GM19395 (cell line): ENCODE data around the gene SMIM38.

Experiments used
- ATAC-seq: cut with Tn5 transposase; IDR thresholded peaks from one replicate; pipeline ENCODE4 v1.9.1; 2021; ENCODE audit warnings: mild to moderate bottlenecking, moderate library complexity; ENCODE audit not compliant: unreplicated experiment

The SMIM38 gene

DNA sequence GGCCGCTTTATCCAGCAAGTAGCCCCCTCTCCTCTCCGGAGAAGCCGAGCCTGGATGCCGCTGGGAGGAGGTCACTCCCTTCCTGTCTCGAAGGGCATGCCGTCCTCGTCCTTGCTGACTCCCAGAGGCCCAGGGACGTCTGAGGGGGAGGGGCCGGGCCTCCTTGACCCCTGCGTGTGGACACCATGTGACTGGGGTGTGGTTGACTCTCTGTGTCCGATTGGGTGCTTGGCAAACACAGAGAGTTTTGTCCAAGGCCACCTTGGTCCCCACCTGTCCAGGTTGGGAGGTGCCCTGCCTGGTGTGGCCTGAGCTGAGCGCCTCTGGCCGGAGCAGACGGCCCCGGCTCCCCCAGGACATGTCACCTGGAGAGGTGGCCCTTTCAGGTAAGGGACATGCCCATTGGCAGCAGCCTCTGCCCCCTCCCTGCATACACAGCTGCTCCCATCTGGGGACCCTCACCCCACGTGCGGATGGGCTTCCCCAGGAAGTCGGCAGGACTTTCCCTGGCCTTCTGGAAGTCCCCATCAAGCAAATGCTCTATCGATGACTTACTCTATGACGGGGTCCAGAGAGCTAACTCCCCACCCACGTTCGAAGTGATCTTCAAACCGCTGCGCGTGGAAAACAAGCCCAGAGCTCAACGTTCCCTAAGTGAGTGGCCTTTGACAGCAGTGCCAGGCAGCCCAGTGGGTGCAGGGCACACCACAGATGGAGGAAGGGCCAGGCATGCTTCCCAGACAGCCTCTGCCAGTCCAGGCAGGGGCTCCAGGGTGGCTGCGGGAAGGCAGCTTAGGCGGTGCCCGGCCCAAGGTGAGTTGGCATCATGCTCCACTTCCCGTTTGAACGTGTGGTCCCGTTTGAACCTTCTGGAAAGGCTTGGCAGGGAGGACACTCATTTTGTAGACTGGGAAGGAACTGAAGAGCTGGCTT lies at the start of gene SMIM38:
TSS of gene SMIM38 (plus strand) at position 634 of the 933 bp plus-strand sequence. CDS start 1,912 bp downstream, outside the sequence.
- no peak for ATAC-seq

DNA sequence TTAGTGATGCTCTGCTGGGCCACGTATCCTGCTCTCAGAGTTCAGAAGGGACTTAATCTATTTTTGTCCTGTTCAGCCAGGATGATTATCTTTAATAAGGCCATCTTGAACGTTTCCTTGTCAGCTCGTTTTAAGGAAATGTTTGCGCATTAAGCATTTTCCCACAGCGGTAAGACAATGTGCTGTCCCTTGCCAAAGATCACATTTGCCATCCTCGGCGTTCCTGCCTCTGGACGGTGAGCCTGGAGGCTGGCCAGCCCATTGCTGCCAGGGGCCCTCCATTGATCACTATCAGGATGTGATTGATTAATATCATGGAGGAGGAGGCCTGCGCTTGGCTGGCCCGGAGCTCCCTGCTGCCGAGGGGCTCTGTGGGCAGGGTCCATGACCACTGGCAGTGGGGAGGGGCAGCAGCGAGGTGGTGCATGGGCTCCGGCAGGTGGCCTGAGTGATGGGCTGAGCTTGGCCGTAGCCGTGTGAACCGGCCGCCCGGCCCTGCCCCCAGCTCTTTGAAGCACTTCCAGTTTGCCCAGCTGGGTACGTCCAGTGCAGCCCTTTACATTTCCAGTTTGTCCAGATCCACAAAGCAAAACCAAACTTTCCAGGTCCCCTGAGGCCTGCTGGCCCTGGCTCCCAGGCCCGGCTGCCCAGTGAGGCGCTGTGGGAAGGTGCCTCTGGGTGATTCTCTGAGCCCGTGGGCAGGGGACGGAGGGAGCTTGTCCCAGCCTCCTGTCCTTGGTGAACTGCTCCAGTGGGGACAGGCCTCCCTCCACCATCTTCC lies 49.5 kb upstream of the SMIM38 start:
- no peak for ATAC-seq

DNA sequence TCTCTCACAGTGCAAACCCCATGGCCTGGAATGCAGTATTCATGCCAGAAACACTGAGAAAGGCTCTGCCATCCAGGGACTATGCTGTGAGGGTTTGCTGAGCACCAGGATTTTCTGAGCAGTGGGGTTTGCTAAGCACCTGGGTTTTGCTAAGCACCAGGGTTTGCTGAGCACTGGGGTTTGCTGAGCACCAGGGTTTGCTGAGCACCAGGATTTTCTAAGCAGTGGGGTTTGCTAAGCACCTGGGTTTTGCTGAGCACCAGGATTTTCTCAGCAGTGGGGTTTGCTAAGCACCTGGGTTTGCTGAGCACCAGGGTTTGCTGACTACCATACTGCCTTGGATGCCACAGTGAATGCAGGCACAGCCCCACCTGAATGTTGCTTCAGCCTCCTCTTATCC lies 48.3 kb upstream of the SMIM38 start:
- ATAC-seq, result no peak

DNA sequence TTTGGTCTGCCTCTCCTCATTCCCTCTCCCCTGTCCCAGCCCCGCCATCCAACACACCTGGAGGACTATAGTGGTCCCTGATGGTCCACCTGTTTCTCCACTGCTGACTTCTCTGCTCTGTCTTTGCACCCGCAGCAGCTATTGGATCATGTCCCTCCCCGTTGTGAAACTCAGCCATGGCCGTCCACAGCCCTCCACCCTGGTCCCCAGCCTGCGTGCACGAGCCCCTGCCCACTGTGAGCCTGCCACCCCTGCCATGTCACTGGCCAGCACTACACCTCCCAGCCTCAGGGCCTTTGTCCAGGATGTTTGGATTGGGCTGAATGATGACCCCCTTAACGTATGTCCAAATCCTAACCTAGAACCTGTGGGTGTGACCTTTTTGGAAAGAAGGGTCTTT lies 47.7 kb upstream of the SMIM38 start:
- no peak for ATAC-seq

DNA sequence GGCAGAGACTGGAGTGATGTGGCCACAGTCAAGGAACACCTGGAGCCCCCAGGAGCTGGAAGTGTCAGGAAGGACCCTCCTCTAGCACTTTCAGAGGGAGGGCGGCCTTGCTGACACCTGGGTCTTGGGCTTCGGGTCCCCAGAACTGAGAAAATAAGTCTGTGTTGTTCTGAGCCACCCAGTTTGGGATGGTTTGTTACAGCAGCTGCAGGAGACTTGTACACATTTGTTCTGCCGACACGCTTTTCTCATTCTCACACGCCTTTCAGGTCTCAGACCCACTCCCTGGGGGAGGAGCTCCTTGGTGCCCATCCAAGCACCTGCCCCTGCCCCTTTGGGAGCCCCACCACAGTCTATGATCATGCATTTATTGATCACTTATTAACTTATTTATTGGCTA lies 47.2 kb upstream of the SMIM38 start:
- ATAC-seq, result no peak

DNA sequence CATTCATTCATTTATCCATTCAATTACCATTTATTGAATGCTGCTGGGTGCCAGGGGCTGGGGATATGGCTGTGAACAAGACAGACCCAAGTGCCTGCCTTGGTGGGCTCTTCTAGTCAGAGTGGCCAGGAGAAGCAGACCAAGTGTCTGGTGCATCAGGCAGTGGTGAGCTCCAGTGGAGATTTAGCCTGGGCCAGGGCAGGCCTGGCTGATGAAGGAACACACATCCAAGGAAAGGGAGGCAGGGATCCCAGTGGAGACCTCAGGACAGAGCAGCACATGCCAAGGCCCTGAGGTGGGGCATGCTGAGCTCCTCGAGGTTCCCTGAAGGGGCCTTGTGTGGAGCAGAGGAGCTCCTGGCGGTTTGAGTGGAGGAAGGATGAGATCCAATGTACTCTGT lies 46.6 kb upstream of the SMIM38 start:
- no peak for ATAC-seq

DNA sequence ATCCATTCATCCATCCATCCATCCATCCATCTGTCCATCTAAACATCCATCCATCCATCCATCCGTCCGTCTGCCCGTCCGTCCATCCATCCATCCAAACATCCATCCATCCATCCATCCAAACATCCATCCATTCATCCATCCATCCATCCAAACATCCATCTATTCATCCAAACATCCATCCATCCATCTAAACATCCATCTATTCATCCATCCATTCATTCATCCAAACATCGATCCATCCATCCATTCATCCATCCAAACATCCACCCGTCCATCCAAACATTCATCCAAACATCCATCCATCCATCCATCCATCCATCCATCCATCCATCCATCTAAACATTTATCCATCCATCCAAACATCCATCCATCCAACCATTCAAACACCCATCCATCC lies 45.3 kb upstream of the SMIM38 start:
- no peak for ATAC-seq

DNA sequence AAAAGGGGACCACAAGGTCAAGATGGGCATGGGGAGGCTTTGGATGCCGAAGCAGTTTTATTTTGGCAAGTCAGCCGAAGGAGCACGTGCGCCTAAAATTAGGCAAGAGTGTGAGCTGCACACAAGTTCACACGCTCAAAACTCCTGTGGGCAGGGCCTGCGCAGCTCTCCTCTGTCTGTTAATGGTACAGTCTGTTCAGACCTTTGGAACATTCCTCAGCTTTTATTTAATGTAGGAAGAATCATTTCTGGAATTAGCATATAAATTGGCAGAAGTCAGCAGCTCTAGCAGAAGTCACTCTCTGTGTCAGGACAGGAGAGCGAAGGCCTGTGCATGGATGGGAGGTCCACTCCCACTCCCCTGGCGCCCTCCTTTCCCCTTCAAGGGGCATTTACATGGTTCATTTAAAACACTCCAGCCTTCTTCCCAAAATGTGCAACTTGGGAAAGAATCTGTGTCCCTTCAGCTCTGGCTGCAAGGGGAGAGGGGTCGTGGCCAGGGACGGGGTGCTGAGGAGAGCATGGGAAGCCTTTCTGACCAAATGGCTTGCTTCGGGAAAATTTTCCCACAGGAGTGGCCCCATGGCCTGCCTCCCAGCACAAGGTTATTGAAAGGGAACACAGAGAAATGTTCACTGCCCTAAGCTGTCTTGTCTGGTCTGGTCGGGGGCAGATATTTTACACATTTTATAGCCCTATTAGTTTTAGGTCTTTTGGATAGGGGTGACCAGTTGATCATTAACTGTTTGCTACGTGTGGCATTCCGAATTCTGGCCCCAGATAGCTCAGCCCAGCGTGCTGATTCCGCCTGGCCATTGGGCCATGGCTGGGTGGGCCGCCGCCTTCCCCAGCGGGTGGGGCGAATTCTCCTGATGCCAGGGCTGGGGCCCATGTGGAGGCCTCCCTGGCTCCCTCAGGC lies 43.9 kb upstream of the SMIM38 start:
- no peak for ATAC-seq

DNA sequence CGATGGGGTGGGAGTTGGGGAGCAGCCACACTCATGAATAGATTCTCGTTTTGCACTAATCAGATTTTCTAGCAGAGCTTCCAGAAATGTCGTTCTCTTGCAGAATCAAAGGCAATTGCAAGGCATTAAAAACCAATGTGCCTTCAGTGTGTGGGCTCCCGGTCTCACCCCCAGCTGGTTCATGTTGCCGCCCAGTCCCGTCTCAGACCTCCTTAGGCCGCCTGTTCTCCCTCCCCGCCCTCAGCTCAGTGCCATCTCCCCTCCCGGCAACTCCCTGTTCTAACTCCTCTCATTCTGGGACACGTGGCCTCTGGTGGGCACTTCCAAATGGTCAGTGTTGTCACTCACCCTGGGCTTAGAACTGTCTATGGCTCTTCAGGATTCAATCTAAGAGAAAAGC lies 42.5 kb upstream of the SMIM38 start:
- no peak for ATAC-seq

DNA sequence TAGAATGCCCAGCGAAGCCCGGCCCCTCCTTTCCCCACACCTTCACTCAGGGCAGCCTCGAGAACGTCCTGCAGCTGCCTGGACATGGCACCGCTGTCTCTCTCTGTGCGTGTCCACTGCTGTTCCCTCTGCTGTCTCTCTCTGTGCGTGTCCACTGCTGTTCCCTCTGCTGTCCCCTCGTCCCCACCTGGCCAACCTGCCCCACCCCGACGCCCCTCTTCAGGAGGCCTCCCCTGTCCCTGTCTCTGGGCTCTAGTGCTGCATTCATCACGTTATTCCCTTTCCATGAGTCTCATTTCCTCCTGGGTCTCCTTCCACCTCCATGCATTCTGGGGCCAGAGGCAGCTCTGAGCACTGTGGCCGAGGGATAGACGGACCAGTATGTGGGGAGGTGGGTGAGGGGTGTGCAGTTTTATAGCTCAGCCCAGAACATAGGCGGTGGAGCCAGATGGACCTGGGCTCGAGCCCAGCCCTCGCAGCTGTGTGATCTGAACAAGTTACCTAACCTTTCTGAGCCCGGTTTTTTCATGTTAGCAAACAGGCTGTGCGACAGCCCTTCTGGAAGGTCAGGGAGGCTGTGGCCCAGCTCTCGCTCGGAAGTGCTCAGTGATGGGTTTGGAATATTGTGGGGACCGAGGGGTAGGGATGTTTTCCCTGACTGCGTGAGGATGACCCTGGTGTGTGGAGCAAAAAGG lies 41.9 kb upstream of the SMIM38 start:
- ATAC-seq, result no peak

DNA sequence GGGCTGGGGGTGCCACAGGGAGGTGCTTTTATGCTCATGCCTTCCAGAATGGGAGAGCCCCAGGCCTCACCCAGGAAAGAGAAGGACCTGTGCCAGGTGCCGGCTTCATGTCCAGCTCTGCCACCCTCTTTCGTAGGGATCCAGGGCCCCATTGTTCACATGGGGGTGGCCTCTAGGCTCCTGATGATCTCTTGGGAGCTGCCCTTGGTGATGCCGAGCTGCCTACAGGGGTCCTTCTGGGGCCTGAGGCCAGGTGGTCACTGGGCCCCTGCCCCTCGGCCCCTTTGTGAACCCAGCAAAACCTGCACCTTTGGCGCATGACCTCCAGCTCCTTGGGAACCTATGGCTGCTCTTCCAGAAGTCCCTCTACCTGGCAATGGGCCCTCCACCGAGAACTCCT lies 41.4 kb upstream of the SMIM38 start:
- ATAC-seq, result no peak

DNA sequence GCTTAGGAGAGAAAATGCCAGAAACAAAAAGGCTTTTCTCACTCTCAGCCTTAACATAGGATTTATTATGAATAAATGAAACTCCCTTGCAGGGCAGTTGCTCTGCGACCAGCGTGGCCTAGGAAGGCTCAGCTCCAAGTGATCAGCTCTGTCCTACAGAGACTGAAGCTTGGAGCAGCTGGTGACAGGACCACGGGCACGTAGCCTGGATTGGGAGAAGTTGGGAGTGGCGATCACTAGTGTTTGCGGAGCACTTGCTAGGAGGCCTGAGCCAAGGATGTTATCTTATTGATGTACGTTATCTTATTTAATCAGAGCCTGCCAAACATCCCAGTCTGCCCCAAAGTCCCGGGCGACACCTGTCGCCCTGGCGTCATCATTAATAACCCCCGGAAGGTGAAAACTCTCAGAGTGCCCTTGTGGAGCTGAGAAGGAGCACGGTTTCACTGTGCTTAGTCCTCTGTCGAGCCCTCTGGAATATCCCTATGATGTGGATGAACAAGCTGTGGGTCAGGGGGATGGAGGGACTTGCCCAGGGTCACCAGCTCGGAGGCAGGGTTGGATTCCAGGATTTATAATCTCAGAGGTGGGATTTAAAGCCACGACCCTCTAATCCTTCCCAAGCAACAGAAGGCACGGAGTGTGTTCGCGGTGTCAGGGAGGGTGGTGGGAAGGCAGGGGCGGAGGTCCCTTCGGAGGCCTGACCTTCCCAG lies 40.8 kb upstream of the SMIM38 start:
- ATAC-seq, result no peak

DNA sequence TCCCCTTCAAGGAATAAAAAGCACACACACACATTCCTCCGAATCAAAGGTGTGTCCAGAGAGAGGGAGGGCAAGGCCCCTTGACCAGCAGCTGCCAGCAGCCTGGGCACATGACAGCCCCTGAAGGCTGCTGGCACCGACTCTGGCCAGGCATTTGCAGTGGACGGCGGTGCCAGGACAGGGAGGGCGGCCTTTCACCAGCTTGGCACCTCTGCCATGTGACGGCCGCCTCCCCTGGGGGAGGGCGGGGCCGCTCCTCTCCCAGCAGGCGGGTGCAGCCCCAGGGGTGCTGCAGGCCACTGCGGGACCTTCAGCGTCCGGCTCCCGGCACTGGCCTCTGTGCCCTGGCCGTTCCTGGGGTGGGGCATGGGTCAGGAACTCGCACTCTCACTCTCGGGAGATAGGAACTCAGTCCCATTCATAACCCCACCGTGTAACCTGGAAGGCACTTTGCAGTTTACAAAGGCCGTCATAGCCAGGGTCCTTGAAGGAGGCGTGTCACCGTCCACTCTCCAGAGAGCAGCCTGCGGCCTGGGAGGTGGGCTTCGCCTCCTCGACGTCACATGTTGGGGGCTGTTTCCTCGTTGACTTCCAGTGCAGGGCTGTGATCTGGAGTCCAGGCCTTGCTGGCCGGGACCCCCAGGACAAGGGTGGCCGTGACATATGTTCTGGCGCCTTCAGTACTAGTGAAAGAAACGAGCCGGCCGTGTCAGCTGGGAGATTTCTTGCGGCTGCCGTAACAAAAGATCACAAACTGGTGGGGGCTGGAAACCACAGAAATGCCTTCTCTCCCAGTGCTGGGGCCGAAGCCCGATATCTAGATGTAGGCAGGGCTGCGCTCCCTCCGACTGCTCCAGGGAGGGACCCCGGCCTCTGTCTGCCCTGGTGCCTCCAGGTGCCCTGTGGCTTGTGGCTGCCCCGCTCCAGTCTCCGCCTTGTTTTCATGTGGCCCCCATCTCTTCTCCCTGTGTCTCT lies 39.9 kb upstream of the SMIM38 start:
- no peak for ATAC-seq

DNA sequence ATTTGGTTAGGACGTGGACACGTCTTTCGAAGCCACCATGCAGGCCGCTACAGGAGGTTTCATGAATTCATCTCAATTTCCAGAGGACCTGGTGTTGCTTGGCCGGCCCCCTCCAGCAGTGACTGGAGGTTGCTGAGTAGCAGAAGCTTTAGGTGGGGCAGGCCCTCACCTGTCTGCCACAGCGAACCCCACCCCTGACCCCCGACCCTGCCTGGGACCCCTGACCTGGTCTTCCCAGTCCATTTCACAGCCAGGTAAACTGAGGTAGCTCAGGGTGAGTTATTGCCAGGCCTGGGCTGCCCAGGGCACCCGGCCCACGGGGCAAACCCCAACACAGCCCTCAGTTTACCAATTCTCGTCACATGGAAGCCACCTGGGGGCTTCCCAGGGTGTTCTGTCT lies 39.1 kb upstream of the SMIM38 start:
- ATAC-seq, result no peak

DNA sequence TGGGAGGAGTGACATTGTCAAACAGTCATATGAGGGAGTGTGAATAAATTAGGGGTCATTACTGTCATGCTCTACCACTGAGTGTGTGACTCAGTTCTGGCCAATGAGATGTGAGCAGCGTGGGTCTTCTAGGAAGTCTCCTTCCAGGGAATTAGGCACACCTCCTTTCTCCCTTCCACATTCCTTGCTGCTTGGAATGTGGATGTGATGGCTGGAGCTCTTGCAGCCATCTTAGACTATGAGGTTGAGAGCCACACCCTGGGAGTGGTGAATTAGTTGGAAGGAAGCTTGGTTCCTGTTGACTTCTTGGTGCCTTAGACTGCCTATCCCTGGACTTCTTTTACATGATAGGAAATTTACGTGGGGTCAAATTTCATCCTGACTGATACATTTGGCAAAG lies 36.5 kb upstream of the SMIM38 start:
- no peak for ATAC-seq

DNA sequence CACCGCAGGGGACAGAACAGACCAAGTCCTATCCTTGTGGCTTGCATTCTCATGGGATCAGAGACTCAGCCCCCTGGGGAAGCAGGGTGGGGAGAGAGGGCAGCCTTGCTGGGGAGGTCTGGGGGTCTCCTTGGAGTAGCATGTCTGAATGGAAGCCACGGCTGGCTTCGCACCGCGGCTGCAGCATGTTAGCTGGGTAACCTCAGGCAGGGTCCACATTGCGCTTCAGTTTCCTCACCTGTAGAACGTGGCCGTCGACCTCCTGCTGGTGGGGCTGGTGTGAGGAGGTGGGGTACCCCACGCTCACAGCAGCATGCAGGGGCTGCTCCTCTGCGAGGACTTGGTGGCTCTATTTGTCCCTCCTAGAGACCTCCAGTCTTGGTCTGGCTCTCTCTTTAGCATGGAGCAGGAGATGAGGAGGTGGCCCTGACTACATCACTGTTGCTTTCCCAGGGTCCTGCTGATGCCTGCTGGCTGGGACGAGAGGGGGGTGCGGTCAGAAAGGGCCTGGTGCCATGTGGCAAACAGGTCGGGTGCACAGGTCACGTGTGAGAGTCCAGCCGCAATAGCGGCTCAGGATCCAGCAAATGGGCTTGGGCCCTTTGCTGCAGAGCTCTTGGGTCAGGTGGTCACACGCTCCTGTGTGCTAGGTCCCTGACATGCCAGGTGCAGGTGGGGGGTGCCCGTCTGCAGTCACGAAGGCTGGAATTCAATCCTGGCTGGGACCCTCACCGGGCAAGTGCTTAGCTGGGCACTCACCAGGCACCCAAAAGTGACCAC lies 35.4 kb upstream of the SMIM38 start:
- no peak for ATAC-seq

DNA sequence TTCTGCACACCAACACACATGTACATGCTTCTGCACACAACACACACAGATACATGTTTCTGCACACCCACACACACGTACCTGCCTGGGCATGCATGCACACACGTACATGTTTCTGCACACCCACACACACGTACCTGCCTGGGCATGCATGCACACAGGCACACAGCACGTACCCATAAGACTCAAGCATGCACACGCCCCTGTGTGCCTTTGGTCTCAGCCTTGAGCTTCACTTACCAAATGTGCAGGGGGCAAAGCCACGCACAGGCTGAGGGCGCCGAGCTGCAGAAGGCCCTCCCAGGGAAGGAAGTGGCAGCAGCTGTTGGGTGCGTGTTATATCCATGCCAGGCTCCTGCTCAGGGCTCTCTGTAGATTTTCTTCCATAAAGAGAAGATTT lies 34.7 kb upstream of the SMIM38 start:
- no peak for ATAC-seq
